ENCODE results near the gene ADAMTSL3. TPM values are rescaled to one million over a fixed set of nuclear protein-coding genes. Genes with fewer than 3 reads are reported as not detected.
A peak's percentile ranks its signal among the peaks of the same experiment; 100 is the strongest.
"Not testable (repeated sequence)": the region's sequence is repeated elsewhere in the genome, so short reads cannot be mapped to it uniquely, and the experiment has no call there.

The ADAMTSL3 gene
- polyA plus RNA-seq, 10 donors: 33.3 to 73.3 (median 52.2) TPM

DNA sequence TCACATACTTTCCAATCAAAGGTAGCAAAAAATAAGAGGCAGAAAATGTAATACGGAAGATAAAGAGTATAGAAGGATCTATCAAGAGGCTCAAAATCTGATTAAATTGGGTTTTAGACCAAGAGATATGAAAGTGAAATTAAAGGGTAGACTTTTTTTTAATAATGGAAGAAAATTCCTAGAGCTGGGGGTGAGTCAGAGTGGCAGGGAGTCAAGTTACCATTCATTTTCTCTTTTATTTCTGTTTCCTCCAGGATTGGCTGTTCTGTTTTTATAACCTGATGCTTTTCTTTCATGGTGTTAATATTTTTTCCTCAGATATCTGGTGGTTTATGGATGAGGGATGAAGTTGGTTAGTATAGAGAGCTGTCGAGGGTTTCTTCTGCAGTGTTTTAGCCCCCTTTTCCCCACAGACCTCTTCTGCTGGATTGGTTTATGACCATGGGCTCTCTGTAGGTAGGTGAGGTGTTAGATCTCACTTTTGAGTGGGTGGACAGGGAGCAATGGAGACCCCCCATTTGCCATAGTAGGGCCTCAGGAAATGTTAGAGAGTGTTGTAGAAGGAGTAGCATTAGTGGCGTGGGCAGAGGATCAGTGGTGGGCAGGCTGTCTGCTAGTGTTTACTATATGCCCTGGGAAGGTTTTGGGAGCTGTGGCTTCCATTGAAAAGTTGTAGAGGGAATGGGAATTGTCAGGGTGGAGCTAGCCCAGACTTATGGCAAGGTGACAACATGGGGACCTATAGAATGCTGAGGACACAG is 380.1 kb downstream of the ADAMTSL3 start:
- no peak for DNase-seq

DNA sequence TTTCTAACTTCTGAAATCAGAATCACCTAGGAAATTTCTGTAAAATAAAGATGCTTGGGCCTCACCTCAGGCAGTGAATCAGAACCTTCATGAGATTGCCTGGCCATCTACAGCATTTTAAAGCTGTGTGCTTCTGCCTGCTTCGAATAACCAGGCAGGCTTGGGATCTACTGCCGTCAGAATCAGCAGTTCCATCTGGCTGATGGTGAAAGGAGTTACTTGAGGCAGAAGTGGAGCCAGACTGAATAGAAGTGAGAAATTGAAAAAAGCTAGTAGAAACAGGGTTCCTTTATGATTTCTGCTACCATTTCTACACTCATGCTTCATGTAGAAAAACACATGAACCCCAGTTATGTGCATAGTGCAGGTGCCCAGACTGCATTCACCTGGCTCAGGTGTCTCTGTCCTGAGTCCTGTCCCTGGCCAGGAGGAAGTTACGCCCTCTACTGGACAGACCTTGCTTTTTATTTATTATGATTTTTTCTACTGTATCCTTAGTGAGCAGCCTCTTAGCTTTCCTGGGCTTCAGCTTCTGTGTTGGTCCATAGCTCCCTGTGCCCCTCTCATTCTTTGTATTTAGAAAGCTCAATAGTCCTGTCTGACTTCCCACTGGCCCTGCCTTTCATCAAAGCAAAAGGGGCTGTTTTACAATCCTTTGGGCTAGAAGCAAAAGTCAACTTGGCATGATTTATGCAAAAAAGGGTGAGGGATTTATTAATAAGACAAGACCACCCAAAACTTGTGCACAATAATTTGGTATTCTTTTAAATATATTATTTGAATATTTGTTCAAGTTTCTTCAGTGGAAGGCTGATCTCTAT is 380.9 kb downstream of the ADAMTSL3 start:
- no peak for DNase-seq

DNA sequence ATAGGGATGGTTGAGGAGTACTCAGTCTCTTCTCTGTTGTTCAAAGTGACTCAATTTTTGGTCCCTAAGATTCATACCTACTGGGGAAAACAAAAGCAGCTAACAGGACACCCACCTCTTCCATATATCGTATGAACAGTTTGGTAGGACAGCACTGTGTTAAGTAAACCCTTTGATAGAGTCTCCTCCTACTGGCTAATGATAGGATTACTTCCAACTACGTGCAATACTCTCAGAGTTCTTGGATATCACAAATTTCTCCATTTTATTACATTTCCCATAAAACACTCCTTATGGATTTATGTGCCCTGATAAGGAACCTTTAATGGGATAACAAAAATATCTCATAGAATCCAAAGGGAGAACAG is 381.5 kb downstream of the ADAMTSL3 start:
- DNase-seq: peak; percentile 21 to 68 (median 31)

DNA sequence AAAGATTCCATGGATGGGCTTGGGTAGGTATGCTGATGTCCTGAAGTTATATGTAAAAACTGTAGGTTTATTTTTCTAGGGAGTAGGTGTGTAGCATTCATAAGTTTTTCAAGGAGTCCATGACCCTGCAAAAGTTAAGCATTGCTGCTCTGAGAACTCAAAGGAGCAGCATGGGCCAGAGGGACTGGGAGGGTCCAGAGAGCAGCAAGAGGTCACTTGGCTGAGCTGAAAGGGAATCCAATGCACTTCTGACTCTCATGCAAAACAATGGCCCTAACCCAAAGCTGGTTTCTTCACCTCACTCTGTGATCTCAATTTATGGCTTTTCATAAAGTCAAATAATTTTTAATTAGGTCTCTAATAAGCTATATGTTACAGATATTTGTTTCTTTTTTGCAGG is 383.4 kb downstream of the ADAMTSL3 start:
- DNase-seq: peak in 2 of 3 donors; percentile 27 to 63

DNA sequence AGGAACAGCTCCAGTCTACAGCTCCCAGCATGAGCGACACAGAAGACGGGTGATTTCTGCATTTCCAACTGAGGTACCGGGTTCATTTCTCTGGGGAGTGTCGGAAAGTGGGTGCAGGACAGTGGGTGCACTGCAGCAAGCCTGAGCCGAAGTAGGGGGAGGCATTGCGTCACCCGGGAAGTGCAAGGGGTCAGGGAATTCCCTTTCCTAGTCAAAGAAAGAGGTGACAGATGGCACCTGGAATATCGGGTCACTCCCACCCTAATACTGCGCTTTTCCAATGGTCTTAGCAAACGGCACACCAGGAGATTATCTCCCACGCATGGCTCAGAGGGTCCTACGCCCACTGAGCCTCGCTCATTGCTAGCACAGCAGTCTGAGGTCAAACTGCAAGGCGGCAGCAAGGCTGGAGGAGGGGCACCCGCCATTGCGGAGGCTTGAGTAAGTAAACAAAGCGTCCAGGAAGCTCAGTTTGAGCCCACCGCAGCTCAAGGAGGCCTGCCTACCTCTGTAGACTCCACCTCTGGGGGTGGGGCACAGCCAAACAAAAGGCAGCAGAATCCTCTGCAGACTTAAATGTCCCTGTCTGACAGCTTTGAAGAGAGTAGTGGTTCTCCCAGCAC is 388.6 kb downstream of the ADAMTSL3 start:
- not testable (repeated sequence) for DNase-seq

DNA sequence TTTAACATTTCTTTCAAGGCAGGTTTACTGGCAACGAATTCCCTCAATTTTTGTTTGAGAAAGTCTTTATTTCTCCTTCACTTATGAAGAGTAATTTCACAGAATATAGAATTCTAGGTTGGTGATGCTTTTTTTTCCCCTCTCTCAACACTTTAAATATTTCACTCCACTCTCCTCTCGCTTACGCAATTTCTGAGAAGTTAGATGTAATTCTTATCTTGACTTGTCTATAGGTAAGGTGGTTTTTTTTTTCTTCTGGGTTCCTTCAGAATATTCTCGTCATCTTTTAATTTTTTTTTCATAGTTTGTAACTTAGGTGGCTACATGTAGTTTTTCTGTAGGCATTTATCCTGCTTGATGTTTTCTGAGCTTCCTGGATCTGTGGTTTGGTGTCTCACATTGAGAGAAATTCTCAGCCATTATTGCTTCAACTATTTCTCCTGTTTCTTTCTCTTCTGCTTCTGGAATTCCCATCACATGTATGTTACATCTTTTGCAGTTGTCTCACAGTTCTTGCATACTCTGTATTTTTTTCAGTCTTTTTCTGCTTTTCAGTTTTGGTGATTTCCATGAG is 392.2 kb downstream of the ADAMTSL3 start:
- no peak for DNase-seq

DNA sequence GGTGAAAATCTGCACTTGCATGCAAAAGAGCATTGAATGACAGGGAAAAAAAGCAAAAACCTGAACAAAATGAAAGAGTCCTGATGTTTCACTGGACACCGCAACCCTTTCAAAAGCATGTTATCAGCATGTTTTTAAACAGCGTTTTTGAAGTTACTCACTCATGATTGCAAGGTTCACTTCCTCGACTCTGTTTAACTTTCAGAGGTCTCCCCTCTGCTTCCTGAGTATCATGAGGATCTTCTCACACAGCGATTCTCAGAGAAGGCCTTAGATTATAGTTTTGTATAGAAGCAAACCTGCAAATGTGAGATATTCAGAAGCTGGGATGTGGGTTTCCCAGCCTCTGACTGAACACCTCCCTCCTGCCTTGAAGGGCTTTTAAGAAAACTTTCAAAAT is 395.6 kb downstream of the ADAMTSL3 start:
- not testable (repeated sequence) for DNase-seq

DNA sequence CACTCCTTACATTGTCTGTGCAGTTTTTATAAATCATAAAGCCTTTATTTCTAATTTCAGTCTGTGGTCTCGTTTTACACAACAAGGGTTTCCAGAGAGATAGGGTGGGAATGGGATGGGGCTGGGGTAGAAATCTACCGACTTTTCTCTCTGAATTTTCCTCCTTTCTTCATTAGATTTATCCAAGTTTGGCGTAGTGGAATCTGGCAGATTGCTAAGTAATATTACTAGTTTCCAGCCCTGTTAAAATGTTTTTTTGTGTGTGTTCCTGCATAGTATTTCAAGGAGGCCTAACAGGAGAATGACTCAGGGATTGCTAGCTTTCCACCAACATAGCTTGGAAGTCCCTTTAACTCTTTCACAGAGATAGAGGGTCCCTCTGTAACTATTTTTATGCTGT is 396.2 kb downstream of the ADAMTSL3 start:
- peak in 1 of 3 donors; percentile 50 for DNase-seq

DNA sequence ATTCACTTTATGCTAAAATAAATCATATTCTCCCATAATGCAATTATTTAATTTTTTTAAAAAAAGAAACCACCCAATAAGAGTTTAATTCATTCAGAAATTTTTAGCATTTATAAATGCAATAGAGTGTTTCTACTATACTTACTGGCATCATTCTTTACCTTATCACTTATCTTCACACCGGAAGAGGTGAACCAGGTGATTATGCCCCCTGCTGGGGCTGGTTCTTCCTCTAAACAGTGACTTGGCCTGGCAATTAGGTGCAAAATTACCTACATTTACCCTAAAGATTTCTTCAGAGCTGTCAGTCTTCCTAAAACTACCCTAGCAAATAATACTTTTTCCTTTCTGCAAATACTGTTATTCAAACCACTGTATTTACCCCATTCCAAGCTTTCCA is 397.2 kb downstream of the ADAMTSL3 start:
- not testable (repeated sequence) for DNase-seq

DNA sequence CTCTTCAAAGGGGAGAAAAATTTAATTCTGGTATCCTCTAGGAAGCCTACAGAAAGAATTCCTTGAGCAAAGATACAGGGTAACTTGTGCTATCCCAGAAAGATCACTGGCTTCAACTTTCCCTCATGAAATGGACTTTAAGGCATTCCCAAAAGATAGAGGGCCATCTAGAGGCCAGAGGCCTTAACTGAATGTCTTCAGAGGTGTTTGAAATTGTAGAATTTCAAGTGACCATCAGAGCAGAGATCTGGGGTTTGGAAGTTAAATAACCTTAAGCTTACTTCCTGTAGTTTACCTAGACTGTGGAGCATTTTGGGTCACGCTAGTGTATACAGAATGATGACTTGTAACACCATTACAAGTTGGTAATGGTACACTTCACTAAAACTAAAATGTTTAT is 400.6 kb downstream of the ADAMTSL3 start:
- DNase-seq: not testable (repeated sequence)

DNA sequence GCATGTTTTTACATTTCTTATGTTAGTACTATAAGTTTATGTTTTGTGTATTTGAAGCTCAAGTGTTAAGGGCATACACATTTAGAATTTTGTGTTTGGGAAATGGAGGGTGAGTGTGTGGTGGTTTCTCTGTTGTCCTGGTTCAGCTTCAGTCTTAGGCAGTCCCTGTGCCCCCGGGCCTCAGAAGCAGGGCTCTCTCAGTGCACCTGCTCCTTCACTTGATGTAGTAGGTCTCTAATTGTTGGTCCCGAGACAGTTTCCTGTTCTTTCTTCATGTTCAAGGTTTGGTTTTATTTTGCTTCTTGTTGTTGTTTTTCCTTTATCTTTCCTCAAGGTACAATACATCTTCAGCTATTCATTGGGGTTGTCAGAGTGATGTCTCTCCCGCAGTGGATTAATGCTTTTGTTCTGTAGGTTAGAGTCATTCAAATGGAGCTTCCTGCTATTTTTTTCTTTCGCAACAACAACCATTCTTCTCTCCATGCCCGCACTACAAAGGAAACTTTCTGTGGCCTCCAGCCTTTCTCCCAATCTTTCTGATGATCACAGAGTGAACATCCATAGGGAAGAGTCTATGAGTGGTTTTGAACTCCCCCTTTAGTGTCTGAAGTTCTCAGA is 403.9 kb downstream of the ADAMTSL3 start:
- DNase-seq: no peak

DNA sequence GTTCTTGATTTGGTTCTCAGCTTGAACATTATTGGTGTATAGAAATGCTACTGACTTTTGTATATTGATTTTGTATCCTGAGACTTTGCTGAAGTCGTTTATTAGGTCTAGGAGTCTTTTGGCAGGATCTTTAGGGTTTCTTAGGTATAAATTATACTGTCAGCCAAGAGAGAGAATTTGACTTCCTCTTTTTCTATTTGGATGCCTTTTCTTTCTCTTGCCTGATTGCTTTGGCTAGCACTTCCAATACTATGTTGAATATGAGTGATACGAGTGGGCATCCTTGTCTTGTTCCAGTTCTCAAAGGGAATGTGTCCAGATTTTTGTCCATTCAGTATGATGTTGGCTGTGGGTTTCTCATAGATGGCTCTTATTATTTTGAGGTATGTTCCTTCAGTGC is 409.8 kb downstream of the ADAMTSL3 start:
- DNase-seq: not testable (repeated sequence)

DNA sequence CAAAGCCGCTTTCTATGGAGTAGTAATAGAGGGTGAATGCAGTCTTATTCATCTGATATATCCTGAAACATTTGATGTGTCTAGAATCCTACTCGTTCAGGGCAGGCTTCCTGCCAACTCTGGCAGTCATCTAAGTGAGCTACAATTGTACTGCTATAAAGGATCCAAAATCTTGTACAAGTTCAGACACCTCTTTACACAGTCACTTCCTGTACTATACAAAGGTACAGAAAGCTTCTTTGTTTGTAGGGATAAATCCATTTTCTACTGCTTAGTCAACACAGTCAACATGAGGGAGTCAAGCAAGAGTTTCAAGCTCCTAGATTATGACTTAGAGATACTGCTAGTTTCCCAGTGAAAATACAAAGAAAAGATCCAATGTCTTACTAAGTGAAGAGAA is 414.8 kb downstream of the ADAMTSL3 start:
- DNase-seq: not testable (repeated sequence)

DNA sequence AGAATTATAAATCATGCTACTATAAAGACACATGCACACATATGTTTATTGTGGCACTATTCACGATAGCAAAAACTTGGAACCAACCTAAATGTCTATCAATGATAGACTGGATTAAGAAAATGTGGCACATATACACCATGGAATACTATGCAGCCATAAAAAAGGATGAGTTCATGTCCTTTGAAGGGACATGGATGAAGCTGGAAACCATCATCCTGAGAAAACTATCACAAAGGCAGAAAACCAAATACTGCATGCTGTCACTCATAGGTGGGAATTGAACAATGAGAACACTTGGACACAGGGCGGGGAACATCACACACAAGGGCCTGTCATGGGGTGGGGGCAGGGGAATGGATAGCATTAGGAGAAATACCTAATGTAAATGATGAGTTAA is 424.1 kb downstream of the ADAMTSL3 start:
- DNase-seq: not testable (repeated sequence)

DNA sequence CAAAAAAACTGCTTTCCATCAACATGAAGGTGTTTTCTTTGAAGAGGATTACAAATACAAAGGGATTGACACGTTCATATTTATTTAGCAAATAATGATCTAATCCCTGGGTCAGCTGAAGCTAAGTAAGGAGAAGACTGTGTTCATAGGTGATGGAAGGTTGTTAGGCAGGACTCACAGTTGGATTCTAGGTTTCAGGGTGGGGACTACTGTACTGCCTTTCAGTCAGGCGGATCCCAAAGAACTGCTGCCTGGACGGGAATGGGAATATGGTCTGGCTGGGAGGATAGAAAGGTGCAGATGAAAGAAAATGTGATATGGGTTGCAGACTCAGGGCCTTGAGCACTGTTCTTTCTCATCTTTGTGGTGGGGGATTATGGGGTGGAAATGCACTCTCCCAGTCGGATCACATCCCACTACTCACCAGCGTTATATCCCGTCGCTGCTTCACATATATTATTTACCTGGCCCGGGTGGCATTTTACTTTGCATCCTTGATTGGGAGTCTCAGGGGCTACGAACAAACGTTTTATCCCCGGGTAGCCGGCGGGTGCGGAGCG is 425.5 kb downstream of the ADAMTSL3 start:
- peak in 1 of 3 donors; percentile 10 for DNase-seq

DNA sequence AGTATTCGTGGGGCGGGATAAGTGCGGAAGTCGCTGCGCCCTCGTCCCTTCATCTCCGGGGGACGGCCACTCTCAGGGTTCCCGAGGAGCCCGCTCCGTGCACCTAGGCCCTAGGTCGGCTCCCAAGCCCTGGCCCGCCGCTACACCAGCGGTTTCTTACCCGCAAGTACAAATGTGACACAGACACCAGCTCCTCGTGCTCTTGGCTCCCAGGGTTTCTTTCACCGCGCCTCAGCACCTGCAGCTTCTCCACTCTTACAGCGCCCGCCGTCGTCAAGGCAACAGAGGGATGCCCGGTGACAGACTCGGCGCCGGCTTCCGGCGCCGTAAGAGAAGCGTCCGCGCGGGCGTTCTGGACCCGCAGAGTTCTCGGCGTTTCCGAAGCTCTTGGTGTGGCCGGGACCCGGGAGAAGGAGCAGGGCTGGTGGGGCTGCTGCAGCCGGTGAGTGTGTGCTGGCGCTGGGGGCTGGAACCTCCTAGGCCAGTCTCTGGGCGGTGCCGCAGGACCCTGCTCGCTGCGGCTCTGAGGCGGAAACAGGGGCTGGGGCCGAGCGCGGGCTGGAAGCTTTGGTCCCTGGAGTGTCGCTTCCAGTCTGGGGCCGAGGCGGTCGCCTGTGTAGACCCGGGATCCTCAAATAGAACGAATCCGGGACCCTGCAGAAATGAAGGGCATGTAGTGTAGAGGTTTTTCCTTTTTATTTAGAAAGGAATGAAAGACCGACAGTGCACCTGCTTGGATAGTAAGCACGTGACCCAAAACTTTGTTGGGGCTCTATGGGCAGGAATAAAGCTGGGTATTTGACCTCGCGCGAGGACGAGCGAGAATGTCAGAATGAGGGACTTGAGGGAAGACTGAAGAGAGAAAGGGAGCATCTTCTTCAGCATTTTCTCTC is 426.2 kb downstream of the ADAMTSL3 start:
- peak; percentile 6 to 70 (median 37) for DNase-seq

DNA sequence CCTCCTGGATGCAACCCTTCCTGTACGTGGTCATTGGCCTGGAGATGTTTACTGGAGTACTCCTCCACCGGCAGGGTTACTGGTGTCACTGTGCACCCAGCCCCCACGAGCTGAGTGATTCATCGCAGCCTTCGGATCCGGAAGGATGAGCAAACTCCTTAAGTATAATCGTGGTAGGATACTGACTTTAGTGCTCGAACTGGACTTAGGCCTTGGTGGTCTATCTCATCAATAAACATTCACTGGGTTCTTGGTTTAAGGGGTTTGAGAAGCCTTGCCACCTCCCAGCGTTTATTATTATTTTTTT is 426.8 kb downstream of the ADAMTSL3 start:
- not testable (repeated sequence) for DNase-seq

DNA sequence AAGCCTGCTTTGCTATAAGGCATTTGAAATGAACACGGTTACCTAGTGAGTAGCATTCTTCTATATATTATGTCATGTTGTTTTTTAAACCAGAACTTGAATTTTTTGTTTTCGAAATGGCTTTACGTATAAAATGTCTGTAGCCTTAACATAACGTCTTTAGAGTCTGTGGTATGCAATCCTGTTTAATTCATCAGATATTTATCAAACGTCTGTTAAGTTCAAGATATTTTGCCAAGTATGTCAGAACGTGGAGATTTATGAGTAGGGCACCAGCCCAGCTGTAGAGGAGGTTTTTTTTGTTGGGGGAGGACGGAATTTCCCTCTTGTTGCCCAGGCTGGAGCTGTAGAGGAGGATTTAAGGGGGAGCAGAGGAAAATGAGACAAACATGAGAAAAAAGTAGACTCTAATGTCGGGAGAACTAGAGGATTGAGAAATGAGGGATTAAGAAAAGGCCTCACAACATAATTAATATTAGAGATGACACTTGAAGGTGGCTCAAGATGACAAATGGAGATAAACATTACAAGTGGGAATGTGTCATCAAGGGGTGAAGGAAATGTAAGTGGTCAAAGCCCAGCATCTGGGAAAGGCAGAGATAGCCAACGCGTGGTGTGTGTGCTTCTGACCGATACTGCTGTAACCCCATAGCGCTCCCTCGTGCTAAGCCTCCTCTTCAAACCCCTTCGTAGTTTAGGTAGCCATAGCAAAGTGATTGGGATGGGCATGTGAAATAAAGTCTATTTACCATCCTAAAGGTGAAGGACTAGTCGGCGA is 427.7 kb downstream of the ADAMTSL3 start:
- no peak for DNase-seq

DNA sequence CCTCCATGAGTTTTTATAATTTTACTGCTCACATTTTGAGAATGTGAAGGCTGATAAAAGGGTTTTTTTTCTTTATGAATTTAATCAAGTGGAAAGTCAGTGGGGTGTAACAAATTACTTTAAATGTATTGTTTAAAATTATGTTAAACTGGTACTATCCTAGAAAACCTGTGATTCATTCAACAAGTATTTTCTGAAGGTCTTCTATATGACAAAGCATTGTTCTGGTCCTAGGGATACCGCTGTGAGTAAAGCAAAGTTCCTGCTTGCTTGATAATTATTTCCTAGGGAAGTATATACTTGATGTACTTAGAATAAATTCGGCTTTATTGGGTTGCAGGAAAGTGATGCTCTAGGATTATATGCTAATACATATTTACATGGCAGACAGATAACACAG is 428.8 kb downstream of the ADAMTSL3 start:
- DNase-seq: no peak

DNA sequence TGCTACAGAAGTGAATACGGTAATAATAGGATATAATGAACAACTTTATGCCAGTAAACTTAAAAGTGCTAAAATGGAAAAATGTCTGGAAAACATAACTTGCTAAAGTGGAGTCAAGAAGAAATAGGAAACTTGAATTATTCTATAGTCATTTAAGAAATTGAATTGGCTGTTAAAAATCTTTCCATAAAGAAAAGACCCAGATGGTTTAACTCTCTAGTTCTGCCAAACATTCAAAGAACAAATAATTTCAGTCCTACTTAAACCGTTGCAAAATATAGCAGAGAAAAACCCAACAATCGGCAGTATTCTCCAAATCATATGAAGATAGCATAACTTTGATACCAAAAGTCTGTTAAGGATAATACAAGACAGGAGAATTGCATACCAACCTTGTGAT is 432.1 kb downstream of the ADAMTSL3 start:
- not testable (repeated sequence) for DNase-seq
